Stimulated activated naive CD8-positive, alpha-beta T cell treated with anti-CD3 and anti-CD28 coated beads, Interleukin-15, Interleukin-2, amounts not matched to agents 100 U/mL and 50 U/mL, for 24 hours (primary cell): ENCODE results near the gene ATG4A.

Source experiments
- ATAC-seq: fragments of 150-1000 bp; cut with Tn5 transposase; one replicate; pipeline ENCODE4 v1.10.0; 2021
- DNase-seq: peaks from one replicate; pipeline ENCODE4 v3.0.0; 2021

Gene ATG4A

GRCh38 chrX:108123591-108124366 lies 32.2 kb downstream of the ATG4A start:
- DNase-seq (no peak), ATAC-seq (no peak)

GRCh38 chrX:108126661-108127060 lies 35.1 kb downstream of the ATG4A start:
- DNase-seq, result no peak
- ATAC-seq, result no peak

- no peak for DNase-seq
- no peak for ATAC-seq
Measured at GRCh38 chrX:108127152-108127551, 35.6 kb downstream of the ATG4A start.

- no peak for ATAC-seq
- no peak for DNase-seq
Measured at GRCh38 chrX:108130889-108131288, 39.3 kb downstream of the ATG4A start.

GRCh38 chrX:108131471-108131870 lies 39.9 kb downstream of the ATG4A start:
- DNase-seq, result no peak

GRCh38 chrX:108132034-108132433 lies 40.5 kb downstream of the ATG4A start:
- ATAC-seq (no peak), DNase-seq (no peak)

More at GRCh38 chrX:108131471-108131870, 39.9 kb downstream of the ATG4A start:
- ATAC-seq, result no peak

GRCh38 chrX:108132876-108133275 lies 41.3 kb downstream of the ATG4A start:
- DNase-seq (no peak), ATAC-seq (no peak)

- ATAC-seq (no peak), DNase-seq (peak; percentile 4)
Measured at GRCh38 chrX:108134724-108135123, 43.1 kb downstream of the ATG4A start.

- no peak for DNase-seq
Measured at GRCh38 chrX:108138814-108139702, 47.5 kb downstream of the ATG4A start.

GRCh38 chrX:108148524-108148923 lies 56.9 kb downstream of the ATG4A start:
- DNase-seq (no peak), ATAC-seq (peak; percentile 71)

More at GRCh38 chrX:108138814-108139702, 47.5 kb downstream of the ATG4A start:
- ATAC-seq, result no peak

- ATAC-seq (no peak), DNase-seq (no peak)
Measured at GRCh38 chrX:108156082-108156481, 64.5 kb downstream of the ATG4A start.

- no peak for DNase-seq
- ATAC-seq, result no peak
Measured at GRCh38 chrX:108156934-108157466, 65.4 kb downstream of the ATG4A start.

- ATAC-seq, result no peak
- no peak for DNase-seq
Measured at GRCh38 chrX:108157628-108158027, 66.0 kb downstream of the ATG4A start.

- ATAC-seq (no peak), DNase-seq (no peak)
Measured at GRCh38 chrX:108159028-108159670, 67.6 kb downstream of the ATG4A start.

GRCh38 chrX:108160309-108160708 lies 68.7 kb downstream of the ATG4A start:
- ATAC-seq, result no peak

GRCh38 chrX:108162265-108162664 lies 70.7 kb downstream of the ATG4A start:
- DNase-seq, result no peak
- ATAC-seq, result no peak

More at GRCh38 chrX:108160309-108160708, 68.7 kb downstream of the ATG4A start:
- no peak for DNase-seq

GRCh38 chrX:108163333-108164082 lies 71.9 kb downstream of the ATG4A start:
- no peak for DNase-seq
- no peak for ATAC-seq

GRCh38 chrX:108165383-108166111 lies 74.0 kb downstream of the ATG4A start:
- no peak for DNase-seq

GRCh38 chrX:108167211-108167872 lies 75.8 kb downstream of the ATG4A start:
- ATAC-seq (no peak), DNase-seq (no peak)

More at GRCh38 chrX:108165383-108166111, 74.0 kb downstream of the ATG4A start:
- ATAC-seq, result no peak
